ENCODE data around the gene SP6. TPM values are rescaled to one million over a fixed set of nuclear protein-coding genes. Genes with fewer than 3 reads are reported as not detected.
A peak's percentile ranks its signal among the peaks of the same experiment; 100 is the strongest.

SP6 gene
- polyA plus RNA-seq, 1 experiment, result 0.04 TPM

- Histone ChIP-seq H3K27ac (ENCODE audit: low read depth, low read length) (no peak overlapping the region), H3K9me3 (ENCODE audit: control insufficient read depth, insufficient read depth, low read length) (no peaks in the 10 kb centered on the region; the same call in 1 of the 2 replicates), H3K4me3 (ENCODE audit: low read depth, low read length) (no peak overlapping the region), H3K27me3 (ENCODE audit: control insufficient read depth, insufficient read depth, low read length) (no peaks in the 10 kb centered on the region)
- no peak for TF ChIP-seq CTCF (IDR thresholded peaks at IDR 0.05; ENCODE audit: low read depth, low read length)
- ChIA-PET POLR2A (no interaction called here), CTCF (interaction anchor here (3.4 kb wide), 1 partner anchor 52 kb away, joined by 16 read pairs; no protein-coding TSS in a partner anchor)
- no peak for DNase-seq (ENCODE audit: low read depth, low spot score)
Observed at GRCh38 chr17:47838636-47839035, 12.3 kb downstream of the SP6 start.

- CTCF ChIA-PET, result interaction anchor here (0.5 to 3.4 kb wide), 2 partner anchors 53 to 81 kb away, joined by 5 to 16 read pairs; no protein-coding TSS in a partner anchor
- H3K27me3 ChIP-seq (ENCODE audit: control insufficient read depth, insufficient read depth, low read length), result no peaks in the 10 kb centered on the region
- no peak overlapping the region for H3K4me3 ChIP-seq (ENCODE audit: low read depth, low read length)
- POLR2A ChIA-PET, result no interaction called here
- TF ChIP-seq CTCF (IDR thresholded peaks at IDR 0.05; ENCODE audit: low read depth, low read length), result no peak
- no peak overlapping the region for H3K27ac ChIP-seq (ENCODE audit: low read depth, low read length)
- no peaks in the 10 kb centered on the region; the same call in 1 of the 2 replicates for H3K9me3 ChIP-seq (ENCODE audit: control insufficient read depth, insufficient read depth, low read length)
- no peak for DNase-seq (ENCODE audit: low read depth, low spot score)
Observed at GRCh38 chr17:47837401-47838039, 13.4 kb downstream of the SP6 start.

GRCh38 chr17:47836601-47837000, 14.4 kb downstream of the SP6 start:
- H3K4me3 ChIP-seq (ENCODE audit: low read depth, low read length), result no peak overlapping the region
- DNase-seq (ENCODE audit: low read depth, low spot score), result no peak
- no peaks in the 10 kb centered on the region; the same call in 1 of the 2 replicates for H3K9me3 ChIP-seq (ENCODE audit: control insufficient read depth, insufficient read depth, low read length)
- TF ChIP-seq CTCF (IDR thresholded peaks at IDR 0.05; ENCODE audit: low read depth, low read length), result no peak
- ChIA-PET POLR2A (no interaction called here), CTCF (interaction anchor here (3.4 kb wide), 1 partner anchor 54 kb away, joined by 16 read pairs; no protein-coding TSS in a partner anchor)
- H3K27ac ChIP-seq (ENCODE audit: low read depth, low read length), result no peak overlapping the region
- no peaks in the 10 kb centered on the region for H3K27me3 ChIP-seq (ENCODE audit: control insufficient read depth, insufficient read depth, low read length)

GRCh38 chr17:47834756-47835155, 16.2 kb downstream of the SP6 start:
- H3K27me3 ChIP-seq (ENCODE audit: control insufficient read depth, insufficient read depth, low read length), result no peaks in the 10 kb centered on the region
- POLR2A ChIA-PET, result no interaction called here
- CTCF ChIA-PET, result interaction anchor here (0.7 kb wide), 1 partner anchor 115 kb away, joined by 3 read pairs; no protein-coding TSS in a partner anchor
- no peak for TF ChIP-seq CTCF (IDR thresholded peaks at IDR 0.05; ENCODE audit: low read depth, low read length)
- H3K27ac ChIP-seq (ENCODE audit: low read depth, low read length), result no peak overlapping the region
- no peak for DNase-seq (ENCODE audit: low read depth, low spot score)
- no peaks in the 10 kb centered on the region for H3K9me3 ChIP-seq (ENCODE audit: control insufficient read depth, insufficient read depth, low read length)
- no peak overlapping the region for H3K4me3 ChIP-seq (ENCODE audit: low read depth, low read length)

- no peak for TF ChIP-seq CTCF (IDR thresholded peaks at IDR 0.05; ENCODE audit: low read depth, low read length)
- CTCF ChIA-PET, result interaction anchor here (0.8 to 2.0 kb wide), 5 partner anchors 8 to 169 kb away, joined by 3 to 25 read pairs (median 5); partner anchors contain the start of gene SCRN2
- Histone ChIP-seq H3K27me3 (ENCODE audit: control insufficient read depth, insufficient read depth, low read length) (no peaks in the 10 kb centered on the region), H3K27ac (ENCODE audit: low read depth, low read length) (no peak overlapping the region), H3K4me3 (ENCODE audit: low read depth, low read length) (peak overlapping the region; percentile 98), H3K9me3 (ENCODE audit: control insufficient read depth, insufficient read depth, low read length) (no peaks in the 10 kb centered on the region)
- DNase-seq (ENCODE audit: low read depth, low spot score), result no peak
- POLR2A ChIA-PET, result interaction anchor here (0.6 to 1.6 kb wide), 8 partner anchors 9 to 159 kb away, joined by 3 to 19 read pairs (median 6); partner anchors contain the start of genes OSBPL7, SCRN2 and SP2
Observed at GRCh38 chr17:47831934-47832327, 19.0 kb downstream of the SP6 start.
